Measurements from ENCODE around the gene TNFAIP3.
"Not testable (repeated sequence)": the region's sequence is repeated elsewhere in the genome, so short reads cannot be mapped to it uniquely, and the experiment has no call there.

GRCh38 chr6:137886226-137886625, 19.2 kb downstream of the TNFAIP3 start:
- TF ChIP-seq CTCF (IDR thresholded peaks at IDR 0.05; ENCODE audit: low read depth, low read length); EZH2phosphoT487 (IDR thresholded peaks at IDR 0.05; ENCODE audit: low read depth): not testable (repeated sequence)
